KMS-11 (cell line): ENCODE results near the gene ZC3HAV1.

Experiments
- H2AFZ ChIP-seq: fragments of 200-600 bp; sonication (generic); 2 replicates; pipeline ENCODE4 v1.6.1; 2016; ENCODE audit warnings: antibody characterized with exemption, mixed run types, low read depth
- H3K27ac ChIP-seq: fragments of 200-600 bp; sonication (generic); 2 replicates; pipeline ENCODE4 v1.6.1; 2016; ENCODE audit warnings: mild to moderate bottlenecking, mixed run types
- H3K27me3 ChIP-seq: fragments of 200-600 bp; sonication (generic); 2 replicates; pipeline ENCODE4 v1.6.1; 2017; ENCODE audit warnings: mild to moderate bottlenecking, low read depth, mixed run types, moderate library complexity; ENCODE audit not compliant: insufficient read depth
- H3K36me3 ChIP-seq: fragments of 200-600 bp; sonication (generic); 2 replicates; pipeline ENCODE4 v1.6.1; 2017; ENCODE audit warnings: mild to moderate bottlenecking, mixed run types; ENCODE audit not compliant: insufficient read depth
- H3K4me1 ChIP-seq: fragments of 200-600 bp; sonication (generic); 2 replicates; pipeline ENCODE4 v1.6.1; 2016; ENCODE audit warnings: mild to moderate bottlenecking, low read depth, mixed run types; ENCODE audit not compliant: poor library complexity, severe bottlenecking
- H3K4me2 ChIP-seq: fragments of 200-600 bp; sonication (generic); 2 replicates; pipeline ENCODE4 v1.7.0; 2016; ENCODE audit warnings: mild to moderate bottlenecking, mixed run types
- H3K4me3 ChIP-seq: fragments of 200-600 bp; sonication (generic); IDR thresholded peaks from 2 replicates; pipeline ENCODE4 v1.6.1; 2017; ENCODE audit warnings: low read depth, low read length, mixed read lengths; ENCODE audit not compliant: insufficient read depth
- H3K79me2 ChIP-seq: fragments of 200-600 bp; sonication (generic); 2 replicates; pipeline ENCODE4 v1.6.1; 2016; ENCODE audit warnings: low read depth, mixed run types; ENCODE audit not compliant: insufficient read depth
- H3K9ac ChIP-seq: fragments of 200-600 bp; sonication (generic); 2 replicates; pipeline ENCODE4 v1.6.1; 2016; ENCODE audit warnings: mild to moderate bottlenecking, mixed run types
- H4K20me1 ChIP-seq: fragments of 200-600 bp; sonication (generic); 2 replicates; pipeline ENCODE4 v1.6.1; 2016; ENCODE audit warnings: mild to moderate bottlenecking, mixed run types; ENCODE audit not compliant: insufficient read depth
- TF ChIP-seq, protein P1 (sequence below): fragments of 200-600 bp; sonication (generic); conservative IDR thresholded peaks from 2 replicates; pipeline ENCODE4 v1.6.1; 2017; ENCODE audit warnings: low read depth, mild to moderate bottlenecking, antibody characterized with exemption, low read length, moderate library complexity, mixed read lengths

The ZC3HAV1 gene

DNA sequence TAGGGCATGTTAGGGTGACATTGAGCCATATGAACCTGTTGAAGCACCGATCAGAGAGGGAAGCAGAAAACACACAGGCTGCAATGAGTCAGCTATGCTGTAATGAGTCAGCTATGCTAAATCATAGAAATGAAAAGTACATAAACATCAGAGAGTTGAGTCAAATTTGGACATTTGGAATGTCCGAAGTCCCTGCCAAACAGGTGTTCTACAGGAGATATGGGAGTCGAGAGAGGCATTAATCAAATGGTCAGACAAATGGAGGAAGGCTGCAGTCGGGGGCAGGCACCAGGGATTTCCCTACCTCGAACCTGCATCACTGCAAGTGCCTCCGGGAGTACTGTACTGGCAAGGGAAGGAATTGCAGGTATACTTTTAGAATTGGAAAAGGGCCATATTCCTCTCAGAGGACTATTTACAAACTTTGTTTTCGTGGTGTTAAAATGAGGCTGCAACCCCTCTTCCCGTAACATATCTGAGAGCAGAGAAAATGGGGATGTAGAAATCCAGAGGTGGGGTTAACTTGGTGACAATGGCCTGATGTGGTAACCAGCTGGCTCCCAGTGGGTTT is 8.8 kb upstream of the ZC3HAV1 start:
- no peak overlapping the region for H3K9ac ChIP-seq
- H3K4me2 ChIP-seq, result no peak overlapping the region
- no peak overlapping the region for H2AFZ ChIP-seq
- no peaks in the 10 kb centered on the region for H3K79me2 ChIP-seq
- H3K4me3 ChIP-seq, result no peak overlapping the region
- no peak overlapping the region for H3K27ac ChIP-seq
- H4K20me1 ChIP-seq, result no peaks in the 10 kb centered on the region
- no peaks in the 10 kb centered on the region for H3K36me3 ChIP-seq
- H3K4me1 ChIP-seq, result no peaks in the 10 kb centered on the region
- no peaks in the 10 kb centered on the region for H3K27me3 ChIP-seq
- TF ChIP-seq, protein P1, sequence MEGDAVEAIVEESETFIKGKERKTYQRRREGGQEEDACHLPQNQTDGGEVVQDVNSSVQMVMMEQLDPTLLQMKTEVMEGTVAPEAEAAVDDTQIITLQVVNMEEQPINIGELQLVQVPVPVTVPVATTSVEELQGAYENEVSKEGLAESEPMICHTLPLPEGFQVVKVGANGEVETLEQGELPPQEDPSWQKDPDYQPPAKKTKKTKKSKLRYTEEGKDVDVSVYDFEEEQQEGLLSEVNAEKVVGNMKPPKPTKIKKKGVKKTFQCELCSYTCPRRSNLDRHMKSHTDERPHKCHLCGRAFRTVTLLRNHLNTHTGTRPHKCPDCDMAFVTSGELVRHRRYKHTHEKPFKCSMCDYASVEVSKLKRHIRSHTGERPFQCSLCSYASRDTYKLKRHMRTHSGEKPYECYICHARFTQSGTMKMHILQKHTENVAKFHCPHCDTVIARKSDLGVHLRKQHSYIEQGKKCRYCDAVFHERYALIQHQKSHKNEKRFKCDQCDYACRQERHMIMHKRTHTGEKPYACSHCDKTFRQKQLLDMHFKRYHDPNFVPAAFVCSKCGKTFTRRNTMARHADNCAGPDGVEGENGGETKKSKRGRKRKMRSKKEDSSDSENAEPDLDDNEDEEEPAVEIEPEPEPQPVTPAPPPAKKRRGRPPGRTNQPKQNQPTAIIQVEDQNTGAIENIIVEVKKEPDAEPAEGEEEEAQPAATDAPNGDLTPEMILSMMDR, result no peak

DNA sequence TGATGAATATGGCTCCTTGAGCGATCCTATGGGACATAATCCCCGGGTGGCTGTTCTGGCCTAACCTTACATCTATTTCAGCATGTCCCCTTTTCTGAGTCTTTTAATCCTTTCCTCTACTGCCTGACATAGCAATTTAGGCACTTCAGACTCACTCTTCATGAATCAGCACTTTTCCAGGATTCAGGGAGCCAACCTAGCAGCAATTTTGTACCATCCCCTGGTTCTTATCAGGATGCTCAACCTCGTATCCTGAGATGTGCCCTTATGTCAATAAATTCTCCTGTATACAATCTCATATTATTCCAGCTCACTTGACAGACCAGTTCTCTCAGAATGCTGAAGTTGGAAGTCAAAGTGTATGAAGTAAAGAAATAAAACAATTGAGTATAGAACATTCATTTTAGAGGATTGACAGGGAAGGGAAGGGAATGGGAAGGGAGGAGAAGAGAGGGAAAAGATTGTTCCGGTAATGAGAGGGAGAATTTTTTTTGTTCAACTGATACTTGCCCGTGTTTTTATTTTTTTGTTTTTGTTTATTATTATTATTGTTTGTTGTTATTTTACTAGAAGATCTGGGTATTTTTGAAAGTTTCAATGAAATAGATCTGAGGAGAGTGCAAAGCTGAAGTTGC is 8.2 kb upstream of the ZC3HAV1 start:
- H2AFZ ChIP-seq, result no peak overlapping the region
- TF ChIP-seq, protein P1, result no peak
- H3K4me3 ChIP-seq, result no peak overlapping the region
- H3K4me1 ChIP-seq, result no peaks in the 10 kb centered on the region
- no peaks in the 10 kb centered on the region for H3K79me2 ChIP-seq
- no peak overlapping the region for H3K4me2 ChIP-seq
- H3K36me3 ChIP-seq, result no peaks in the 10 kb centered on the region
- H3K27me3 ChIP-seq, result no peaks in the 10 kb centered on the region
- H3K27ac ChIP-seq, result no peak overlapping the region
- no peak overlapping the region for H3K9ac ChIP-seq
- no peaks in the 10 kb centered on the region for H4K20me1 ChIP-seq

DNA sequence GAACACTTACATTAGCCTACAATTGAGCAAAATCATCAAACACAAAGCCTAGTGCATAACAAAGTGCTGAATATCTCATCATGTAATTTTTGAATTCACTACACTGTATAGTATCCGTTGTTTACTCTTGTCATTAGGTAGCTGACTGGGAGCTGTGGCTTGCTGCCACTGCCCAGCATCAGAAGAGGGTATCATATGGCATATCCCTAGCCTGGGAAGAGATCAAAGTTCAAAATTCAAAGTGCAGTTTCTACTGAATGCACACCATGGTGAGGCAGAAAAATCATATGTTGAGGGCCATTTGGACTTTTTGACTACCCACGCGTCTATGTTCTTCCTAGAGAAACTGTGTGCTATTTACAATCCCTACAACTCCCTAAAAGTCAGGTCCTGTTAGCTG is 7.5 kb upstream of the ZC3HAV1 start:
- TF ChIP-seq, protein P1, result no peak
- H3K79me2 ChIP-seq, result no peaks in the 10 kb centered on the region
- H3K36me3 ChIP-seq, result no peaks in the 10 kb centered on the region
- H3K4me2 ChIP-seq, result no peak overlapping the region
- no peaks in the 10 kb centered on the region for H3K4me1 ChIP-seq
- no peaks in the 10 kb centered on the region for H3K27me3 ChIP-seq
- no peak overlapping the region for H3K27ac ChIP-seq
- no peak overlapping the region for H3K4me3 ChIP-seq
- H4K20me1 ChIP-seq, result no peaks in the 10 kb centered on the region
- H3K9ac ChIP-seq, result no peak overlapping the region
- no peak overlapping the region for H2AFZ ChIP-seq

DNA sequence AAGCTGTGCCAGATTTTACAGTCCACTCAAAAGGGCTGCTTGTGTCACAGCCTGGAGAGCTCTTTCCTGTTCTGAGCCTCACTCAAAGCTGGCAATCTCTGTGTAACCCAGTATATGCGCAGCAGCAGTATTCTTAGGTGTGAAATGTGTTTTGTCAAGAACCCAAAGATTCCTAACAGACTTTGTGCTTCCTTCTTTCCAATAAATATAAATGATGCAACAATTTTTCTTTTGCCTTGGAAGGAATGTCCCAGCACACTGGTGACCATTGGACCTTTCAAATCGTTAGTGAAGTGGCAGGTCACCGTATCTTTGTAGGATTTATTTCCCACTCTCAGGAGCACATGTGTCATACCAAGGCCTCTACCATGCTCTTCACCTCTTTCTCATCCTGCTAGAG is 5.6 kb upstream of the ZC3HAV1 start:
- Histone ChIP-seq H4K20me1 (no peaks in the 10 kb centered on the region), H2AFZ (no peak overlapping the region), H3K9ac (no peak overlapping the region), H3K27me3 (no peaks in the 10 kb centered on the region), H3K4me2 (no peak overlapping the region), H3K36me3 (no peaks in the 10 kb centered on the region), H3K4me3 (no peak overlapping the region), H3K79me2 (no peaks in the 10 kb centered on the region), H3K4me1 (peaks cover 10% of the 10 kb centered on the region), H3K27ac (no peak overlapping the region)
- TF ChIP-seq, protein P1, result no peak
